Stimulated activated CD4-positive, alpha-beta T cell treated with anti-CD3 and anti-CD28 coated beads, Interleukin-4, amount 100 ng/mL, for 4 hours (primary cell): Measurements from ENCODE around the gene RAPGEF4.

ENCODE experiments used
- DNase-seq, 2 experiments: peaks; one replicate each; pipeline ENCODE4 v3.0.0-alpha.2; 2020

Gene RAPGEF4

DNA sequence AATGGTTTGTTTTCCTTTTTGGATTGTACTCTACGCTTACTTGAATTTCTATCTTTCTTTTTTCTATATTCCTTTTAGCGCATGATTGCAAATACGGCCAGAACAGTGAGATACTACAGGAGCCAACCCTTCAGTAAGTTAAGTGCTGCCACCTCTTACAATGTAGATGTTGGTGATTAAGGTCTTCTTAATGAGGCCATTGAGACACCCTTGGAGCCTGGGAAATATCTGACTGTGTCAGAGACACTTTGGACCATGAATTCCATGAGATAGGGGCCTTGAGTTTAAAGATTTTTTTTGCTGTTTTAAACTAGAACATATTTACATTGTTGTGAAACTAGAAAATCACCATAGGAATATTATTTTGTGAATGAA, 312.9 kb downstream of the RAPGEF4 start:
- no peak for DNase-seq

DNA sequence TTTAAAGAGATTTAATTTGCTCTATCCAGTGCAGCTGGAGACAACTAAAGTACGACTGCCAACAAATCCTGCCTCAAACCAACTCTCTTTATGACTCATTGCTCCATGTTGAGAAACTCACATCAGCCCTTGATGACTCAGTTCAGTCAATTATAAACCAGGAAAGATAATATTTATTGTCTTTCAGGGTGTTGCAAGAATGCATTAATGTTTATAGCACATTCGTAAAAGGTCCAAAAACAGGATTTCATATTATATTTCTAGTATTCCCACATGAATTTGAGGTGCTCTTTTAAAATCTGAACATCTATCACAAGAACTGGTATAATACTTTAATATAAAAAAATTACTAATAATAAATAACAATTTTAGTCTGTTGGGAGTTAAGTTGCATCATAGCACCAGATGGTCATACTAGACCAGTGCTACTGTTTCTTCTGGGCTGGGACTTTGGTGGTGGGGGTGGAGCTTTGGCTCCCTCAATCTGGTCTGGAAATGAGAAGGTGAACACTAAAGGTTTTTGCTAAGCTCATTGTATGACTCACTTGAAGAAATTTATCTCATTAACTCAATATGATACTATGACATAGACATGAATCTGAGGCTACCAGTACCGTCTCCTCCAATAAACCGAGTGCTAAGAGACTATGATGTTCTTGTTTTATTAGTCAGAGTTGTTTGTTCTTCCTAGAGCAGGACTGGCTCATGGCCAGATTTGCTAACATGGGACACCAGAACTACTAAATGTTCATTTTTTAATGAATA, 313.4 kb downstream of the RAPGEF4 start:
- no peak for DNase-seq

DNA sequence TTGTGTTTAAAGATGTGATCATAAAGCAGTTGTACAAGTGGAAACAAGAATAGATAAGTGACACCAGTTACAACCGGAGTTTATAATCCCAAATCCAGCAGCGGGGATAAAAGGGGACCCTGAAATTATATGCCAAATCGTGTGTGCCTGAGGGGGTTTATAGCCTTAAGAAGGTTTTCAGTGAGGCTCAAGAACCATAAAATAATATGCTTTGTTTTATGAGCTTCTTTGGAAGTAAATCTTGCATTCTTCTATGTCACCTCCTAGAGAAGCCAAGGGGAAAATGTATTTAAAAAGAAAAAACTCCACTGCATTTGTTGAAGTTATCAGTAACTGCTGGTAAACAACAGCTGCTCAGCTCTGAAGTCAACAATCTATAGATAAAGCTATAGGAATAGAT, 314.2 kb downstream of the RAPGEF4 start:
- DNase-seq, result no peak

DNA sequence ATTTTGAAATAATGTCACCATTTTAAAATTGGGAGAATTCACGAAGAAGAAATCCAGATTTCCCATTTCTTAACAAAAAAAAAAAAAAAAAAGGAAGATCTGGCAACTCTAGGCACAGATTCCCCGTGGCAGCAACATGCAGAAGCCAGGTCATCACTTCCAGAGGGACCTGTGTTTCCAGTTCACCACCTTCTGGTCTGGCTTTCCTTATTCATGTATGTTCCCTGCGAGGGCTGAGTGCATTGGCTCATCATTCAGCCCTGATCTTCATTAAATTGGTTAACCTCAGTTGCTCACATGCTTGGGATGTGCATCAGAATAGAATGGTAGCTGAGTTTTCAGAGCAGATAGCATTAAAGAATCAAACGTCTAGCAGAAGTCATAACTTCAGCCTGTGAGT, 315.0 kb downstream of the RAPGEF4 start:
- DNase-seq, result no peak

DNA sequence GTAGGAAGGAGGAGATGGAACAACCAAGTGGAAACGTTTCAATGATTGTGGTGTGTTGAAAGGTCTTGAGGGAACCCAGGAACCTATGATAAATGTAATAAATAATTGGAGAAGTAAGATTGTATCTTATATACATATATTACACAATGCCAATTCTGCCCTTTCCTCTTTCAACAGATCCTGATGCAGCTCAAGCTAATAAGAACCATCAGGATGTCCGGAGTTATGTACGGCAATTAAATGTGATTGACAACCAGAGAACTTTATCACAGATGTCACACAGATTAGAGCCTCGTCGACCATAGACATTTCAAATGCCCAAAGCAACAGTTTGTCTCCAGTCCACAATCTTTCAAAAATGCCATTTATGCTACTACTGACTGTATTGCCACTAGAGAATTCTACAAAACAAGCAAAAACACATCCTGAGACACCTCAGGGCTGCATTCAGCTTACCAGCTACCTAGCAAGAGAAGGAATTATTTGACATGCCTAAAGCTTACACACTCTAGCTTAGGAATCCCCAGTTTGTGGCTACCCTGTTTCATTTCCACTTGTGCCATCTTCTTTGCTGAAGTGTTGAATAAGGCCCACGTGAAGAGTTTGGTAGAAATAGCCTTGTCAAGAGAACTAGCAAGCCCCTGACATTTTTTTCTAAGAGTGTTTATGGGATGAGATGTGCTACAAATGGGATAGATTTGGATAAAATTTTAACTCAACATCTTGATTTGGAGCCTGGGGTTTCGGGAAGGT, 316.0 kb downstream of the RAPGEF4 start:
- DNase-seq, result no peak

DNA sequence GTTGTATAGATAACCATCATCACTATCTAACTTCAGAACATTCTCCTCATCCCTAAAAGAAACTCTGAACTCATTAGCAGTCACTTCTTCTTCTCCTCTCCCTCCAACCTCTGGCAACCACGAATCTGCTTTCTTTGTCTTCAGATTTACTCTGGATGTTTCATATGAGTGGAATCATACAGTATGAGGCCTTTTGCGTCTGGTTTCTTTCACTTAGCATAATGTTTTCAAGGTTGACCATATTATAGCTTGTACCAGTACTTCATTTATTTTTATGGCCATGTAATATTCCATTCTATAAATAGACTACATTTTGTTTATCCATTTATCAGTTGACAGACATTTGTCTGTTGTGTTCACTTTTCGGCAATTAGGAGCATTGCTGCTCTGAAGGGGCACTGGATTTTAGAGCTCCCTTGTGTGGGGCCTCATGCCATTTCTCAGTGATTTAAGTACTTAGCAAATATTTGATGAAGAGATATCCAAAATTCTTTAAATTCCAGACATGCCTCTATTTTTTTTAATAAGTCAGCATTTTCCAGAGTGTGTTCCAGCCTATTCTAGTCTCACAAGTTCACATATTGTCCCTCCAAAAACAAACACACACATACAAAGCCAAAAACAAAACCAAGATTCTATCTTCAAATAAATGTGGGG, 317.5 kb downstream of the RAPGEF4 start:
- no peak for DNase-seq

DNA sequence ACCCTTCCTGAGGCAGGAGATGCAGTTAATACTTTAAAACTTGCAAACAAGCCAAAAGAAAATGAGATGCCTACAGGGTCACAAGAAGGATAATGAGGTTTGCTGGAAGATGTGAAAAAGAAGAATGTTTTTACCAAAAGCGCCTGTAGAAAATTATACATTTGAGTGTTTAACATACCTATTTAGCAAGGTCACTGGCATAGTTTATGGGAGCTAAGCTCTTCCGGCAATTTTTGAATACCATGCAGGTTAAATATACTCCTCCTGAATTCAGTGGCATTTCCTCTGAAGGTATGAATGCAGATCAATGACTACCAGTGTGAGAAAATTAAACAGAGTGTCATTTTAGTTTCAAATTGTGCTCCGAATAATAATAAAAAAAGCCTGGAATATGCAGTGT, 318.8 kb downstream of the RAPGEF4 start:
- no peak for DNase-seq

DNA sequence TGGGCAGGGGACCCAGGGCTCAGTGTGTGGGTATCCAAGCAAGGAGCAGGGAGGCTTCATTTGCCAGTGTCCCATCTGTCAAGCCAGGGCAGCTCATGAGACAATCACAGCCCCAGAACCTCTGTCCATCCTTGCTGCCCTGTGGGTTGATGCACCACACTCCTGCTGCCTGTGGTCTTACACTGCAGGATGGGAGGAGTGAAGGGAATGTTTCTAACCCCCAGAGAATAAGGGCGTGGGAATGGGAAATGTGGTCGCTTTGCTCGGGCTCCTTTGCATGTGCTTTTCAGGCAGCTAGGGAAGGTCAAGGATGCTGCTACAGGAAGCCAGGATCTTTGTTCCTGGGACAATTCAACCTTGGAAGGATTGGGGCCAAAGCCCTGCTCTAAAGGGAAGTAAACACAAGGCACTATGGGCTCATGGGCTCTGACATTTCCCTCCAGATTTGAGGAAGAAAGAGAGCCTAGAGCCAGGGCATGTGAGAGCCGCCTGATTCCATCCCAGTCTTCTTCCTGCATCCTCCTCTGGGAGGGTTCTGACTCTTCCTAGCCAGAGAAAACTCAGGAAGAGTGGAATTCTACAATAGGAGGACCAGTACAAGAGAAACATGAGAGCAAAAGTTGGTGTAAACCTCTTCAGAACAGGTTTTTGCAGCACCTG, 321.2 kb downstream of the RAPGEF4 start:
- no peak for DNase-seq

DNA sequence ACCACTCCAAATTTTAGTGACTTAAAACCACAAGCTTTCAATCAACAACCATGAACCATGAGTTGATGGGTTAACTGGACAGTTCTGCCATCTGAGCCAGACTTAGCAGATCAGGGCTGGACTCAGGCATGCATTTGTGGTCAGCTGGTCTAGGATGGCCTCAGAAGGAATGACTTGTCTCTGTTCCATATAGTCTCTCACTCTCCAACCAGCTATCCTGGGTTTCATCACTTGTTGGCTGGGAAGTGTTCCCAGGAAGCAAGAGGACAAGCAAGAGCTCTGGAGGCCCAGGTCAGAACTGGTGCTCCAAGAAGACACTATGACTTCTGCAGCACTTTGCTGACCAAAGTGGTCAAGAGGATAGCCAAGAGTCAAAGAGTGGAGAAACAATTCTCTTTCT, 322.5 kb downstream of the RAPGEF4 start:
- DNase-seq, result no peak

DNA sequence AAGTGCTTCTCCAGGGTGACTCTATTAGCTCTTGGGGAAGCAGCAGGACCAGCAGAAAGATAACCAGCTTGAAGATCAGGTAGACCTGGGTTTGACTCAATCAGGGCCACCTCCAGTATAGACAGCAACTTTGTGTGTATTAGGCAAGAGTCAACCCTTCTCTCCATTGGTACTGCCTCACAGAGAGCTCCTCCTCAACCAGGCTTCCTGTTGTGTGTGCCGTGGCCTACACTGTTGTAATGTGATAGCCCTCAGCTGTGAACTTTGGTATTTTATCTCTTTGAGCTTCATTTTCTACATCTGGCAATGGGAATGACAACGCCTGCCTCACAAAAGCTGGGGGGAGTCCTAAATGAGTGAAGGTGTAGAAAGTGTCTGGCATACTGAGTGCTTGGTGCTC, 323.0 kb downstream of the RAPGEF4 start:
- DNase-seq, result no peak

DNA sequence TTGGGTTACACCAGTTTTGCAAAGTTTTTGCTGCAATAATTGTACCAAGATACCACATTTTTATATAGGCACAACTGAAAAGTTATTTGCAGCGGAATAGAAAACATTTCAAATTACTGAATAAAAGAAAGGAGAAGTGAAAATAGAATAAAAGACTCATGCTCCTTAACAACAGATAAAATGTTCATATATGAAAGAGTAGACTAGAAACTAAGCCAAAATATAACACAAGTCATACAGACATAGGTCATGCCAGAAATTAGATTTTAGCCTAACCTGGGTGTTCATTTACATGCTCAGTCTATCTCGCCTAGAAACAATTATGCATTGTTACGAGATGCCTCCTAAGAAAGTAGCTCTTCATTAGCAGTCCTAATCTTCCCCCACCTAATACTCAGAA, 323.6 kb downstream of the RAPGEF4 start:
- no peak for DNase-seq

DNA sequence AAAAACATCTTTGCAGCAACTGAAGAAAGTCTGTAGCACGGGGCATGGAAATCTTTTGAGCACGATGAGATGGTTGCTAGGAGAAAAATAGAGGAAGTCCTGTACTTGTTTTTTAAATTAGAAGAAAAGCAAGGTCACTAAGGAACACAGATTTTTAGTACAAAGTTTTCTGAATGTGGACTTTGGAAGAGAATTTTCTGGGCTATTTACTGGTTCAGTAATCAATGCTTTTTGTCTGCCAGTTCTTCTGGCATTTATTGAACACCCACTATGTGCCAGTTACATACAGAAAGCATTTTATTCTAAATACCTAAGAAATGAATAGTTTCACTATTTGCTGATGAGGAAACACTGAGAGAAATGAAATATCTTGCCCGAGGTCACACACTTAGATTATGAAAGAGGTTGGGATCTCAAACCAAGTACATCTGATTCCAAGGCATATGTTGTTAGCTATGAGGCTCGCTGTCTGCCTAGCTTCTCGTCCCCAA, 324.4 kb downstream of the RAPGEF4 start:
- no peak for DNase-seq

DNA sequence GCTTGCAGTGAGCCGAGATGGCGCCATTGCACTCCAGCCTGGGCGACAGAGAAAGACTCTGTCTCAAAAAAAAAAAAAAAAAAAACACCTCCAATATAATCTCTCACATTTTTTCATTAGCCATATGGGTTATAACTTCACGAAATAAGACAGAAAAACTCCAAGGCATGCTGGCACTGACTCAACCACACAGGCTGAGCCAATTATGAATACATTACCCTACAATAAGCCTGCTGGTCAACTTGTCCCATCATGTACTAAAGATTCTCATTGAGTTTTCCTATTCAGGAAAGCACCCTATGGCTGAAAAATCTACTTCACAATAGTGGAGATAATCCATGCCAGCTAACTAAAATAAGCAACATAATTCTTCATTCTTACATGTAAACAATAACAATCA, 327.2 kb downstream of the RAPGEF4 start:
- DNase-seq, result no peak

DNA sequence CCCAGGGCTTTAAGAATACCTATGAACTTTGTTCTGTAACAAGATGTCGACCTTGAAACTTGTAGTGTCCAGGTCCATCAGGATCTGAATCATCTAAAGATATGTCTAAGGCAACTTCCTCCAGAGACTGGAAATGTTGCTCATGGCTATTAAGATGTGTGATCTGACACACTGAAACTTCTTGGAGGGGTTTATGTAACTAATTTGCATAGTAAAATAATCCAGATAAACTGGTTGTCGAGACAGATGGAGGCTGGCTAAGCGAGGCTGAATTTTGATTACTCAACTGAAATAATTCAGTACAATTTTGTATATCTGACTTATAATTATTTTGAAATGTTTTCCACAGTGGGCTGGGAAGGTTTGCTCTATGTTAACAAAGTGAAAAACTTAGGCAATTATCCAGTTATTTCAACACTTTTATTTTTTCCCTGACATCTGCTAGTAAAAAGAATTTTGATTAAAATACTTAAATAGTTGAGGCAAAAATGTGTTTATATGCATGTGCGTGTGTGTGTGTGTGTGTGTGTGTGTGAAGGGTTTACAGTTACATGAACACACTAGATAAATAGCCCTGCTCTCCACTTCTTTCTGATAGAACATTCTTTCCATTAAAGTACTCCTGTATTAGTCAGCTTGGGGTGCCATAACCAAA, 328.6 kb downstream of the RAPGEF4 start:
- DNase-seq, result no peak

DNA sequence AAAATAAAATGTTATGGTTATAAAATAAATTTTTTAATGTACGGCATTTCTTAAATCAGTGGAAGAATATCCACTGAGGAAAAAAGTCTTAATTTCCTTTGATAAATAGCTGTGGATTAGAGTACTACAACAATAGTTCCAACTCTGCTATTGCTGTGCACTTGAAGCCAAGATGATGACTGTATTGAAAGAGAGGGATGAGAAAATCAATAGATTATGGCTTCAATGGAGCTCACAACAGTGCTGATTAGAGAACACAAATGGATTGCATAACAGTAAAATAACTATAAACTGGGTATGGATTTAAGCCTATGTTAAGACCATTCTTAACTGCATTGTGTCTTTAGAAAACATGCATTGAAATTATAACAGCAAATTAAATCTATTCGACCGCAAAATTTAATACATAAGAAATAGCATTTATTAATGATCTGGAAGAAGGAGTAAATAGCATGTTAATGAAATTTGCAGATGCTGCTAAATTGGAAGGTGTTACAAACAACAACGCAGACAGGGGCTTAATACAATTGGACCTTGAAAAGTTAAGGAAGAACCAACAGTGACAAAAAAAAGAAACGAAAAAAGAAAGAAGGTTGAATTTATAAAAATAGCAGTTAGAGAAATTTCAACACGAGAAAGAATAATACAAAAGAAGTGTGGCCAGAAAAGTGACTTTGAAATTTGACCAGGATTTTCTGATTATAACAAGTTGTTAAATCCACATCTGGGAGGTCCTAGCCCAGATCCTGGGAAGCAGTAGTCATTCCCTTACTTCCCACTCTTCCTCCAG, 331.4 kb downstream of the RAPGEF4 start:
- no peak for DNase-seq

DNA sequence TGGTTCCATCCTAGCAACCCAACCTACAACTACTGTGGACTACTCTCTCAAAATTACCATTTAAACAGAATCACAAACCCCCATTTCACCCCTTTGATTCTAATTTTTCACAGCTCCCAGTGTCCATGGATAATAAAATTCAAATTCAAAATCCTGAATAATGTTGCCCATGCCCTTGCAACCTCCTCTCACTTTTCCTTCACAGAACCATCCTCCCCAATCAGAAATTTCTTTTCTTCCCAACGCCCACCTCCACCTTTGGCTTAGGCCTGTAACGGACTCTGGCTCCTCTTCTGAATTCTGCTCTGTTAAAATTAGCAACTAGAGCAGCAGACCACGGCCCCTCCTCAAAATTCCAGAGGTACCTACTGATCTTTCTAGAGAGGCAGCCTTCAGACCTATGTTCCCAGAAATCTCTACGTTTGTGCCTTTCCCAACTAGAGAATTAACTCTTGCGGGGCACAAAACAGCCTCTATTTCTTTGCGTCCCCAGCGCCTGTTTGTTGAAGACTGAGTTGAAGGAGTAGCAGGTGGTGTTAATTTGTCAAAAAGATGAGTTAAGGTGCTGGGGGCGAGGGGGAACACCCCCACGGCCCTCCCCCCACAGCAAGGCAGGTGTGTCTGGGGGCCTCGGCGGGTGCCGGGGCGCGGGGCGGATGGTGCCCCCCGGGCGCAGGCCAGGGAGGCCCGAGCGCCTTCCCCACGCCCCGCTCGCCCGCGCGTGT, 339.6 kb downstream of the RAPGEF4 start:
- no peak for DNase-seq

DNA sequence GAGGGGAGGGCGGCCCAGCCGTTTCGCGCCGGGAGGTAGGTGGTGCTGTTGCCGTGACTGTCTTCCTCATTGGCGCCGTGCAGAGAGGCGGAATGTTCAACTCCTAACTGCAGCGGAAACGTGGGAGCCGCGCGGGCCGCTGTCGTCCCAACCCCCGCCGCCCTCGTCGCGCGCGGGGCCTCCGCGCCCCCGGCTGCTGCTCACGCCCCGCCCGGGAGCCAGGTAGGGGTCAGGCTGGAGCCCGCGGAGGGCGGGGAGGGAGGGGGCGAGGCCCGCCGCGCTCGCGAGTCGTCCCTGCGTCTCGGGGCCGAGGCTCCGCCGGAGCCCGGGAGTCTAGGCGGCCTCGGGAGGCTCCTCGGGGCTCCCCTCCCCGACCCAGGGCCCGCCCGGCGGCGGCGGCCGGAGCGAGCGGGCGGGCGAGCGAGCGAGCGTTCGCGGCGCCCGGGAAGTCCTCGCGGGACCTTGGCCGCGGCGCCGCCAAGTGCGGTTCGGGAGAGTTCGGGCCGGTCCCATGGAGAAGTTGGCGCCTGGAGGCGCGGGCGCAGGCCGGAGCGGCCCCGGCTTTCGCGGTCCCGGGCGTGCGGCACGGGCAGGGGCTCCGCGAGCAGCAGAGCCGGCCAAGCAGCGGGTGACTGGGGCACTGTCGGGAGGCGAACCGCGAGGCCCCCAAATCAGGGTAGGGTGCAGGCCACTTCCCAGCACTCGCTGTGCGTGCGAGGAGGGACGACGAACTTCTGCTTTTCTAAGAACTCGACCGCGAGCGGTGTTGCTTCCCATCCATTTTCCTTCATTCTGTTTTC, 340.3 kb downstream of the RAPGEF4 start, which contains the start of gene MAP3K20:
Gene MAP3K20, plus strand, starts transcription at position 66 of the 800 bp plus-strand sequence. CDS start 15,186 bp downstream, outside the sequence.
- DNase-seq, result peak; percentile 30 to 39

DNA sequence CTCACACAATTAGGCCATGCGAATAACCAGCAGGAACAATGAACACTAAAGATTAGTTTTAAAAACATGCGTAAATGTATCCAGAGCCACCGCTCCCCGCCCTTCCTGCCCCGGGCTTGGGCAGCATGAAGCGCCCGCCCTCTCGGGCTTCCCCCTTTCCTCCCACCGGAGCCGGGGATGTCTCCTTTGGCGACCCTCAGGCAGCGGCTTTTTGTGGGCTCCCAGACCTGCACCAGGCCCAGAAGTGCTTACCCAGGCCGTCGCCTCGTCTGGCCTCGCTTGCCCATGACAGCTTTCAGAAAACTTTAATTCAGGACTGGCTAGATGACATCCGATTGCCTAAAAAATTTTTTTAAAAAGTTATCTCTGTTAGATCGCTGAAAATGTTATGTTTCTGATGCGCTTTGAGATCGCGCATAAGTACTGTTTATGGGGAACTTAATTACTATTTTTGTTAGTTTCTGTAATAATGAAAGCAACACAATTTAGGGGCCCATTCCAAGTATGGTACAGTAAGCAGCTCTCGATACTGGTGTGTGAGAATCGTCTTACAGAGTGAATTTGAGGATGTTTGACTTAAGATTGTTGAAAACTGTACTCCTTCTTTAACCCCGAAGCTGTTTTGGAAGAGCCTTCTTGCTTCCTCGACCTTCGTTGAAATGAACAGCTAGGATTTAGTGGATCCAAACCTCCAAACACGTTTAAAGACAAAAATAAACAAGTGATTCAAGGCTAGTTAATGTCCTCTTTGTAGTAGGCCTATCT, 341.1 kb downstream of the RAPGEF4 start:
- peak in 1 of 2 experiments; percentile 4 for DNase-seq

DNA sequence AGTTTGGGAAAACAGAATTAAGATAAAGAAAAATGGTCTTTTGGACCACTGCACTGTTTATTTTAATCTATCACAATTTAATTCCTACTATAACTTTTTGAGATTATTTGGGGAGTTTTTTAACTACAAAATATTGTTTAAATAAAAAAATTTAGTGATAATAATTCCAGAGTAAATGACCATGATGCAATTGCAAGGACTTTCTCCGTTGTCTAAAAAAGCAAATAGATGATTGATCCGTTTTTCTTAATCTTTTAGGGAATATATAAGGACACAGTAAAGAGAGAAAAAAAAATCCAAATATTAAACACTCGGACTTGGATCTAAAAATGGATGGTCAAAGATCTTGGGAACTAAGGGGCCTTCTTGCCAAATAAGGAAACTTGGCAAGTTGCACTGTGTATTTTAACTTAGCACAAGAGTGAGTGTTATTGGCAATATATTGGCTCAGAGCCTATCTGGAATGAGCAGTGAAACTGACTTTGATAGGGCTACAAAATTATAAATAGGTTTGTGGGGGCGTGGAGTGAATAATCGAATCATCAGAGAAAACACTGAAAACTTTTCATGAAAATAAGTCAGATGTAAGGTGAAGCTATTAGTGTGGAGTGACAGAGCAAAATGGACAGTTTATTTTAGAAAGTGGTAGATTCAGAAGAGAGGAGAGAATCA, 342.0 kb downstream of the RAPGEF4 start:
- DNase-seq, result no peak
